GM21381 (cell line): ENCODE measurements around the gene CALML4.
"Not testable (repeated sequence)": the region's sequence is repeated elsewhere in the genome, so short reads cannot be mapped to it uniquely, and the experiment has no call there.

Experiments
- ATAC-seq: cut with Tn5 transposase; IDR thresholded peaks from one replicate; pipeline ENCODE4 v1.9.1; 2021; ENCODE audit warnings: mild to moderate bottlenecking, moderate library complexity; ENCODE audit not compliant: unreplicated experiment

Gene CALML4

GRCh38 chr15:68225442-68225841 lies 20.3 kb upstream of the CALML4 start:
- ATAC-seq = not testable (repeated sequence)

- no peak for ATAC-seq
Observed at GRCh38 chr15:68224546-68225250, 19.6 kb upstream of the CALML4 start.

- no peak for ATAC-seq
Observed at GRCh38 chr15:68224108-68224507, 19.0 kb upstream of the CALML4 start.

DNA sequence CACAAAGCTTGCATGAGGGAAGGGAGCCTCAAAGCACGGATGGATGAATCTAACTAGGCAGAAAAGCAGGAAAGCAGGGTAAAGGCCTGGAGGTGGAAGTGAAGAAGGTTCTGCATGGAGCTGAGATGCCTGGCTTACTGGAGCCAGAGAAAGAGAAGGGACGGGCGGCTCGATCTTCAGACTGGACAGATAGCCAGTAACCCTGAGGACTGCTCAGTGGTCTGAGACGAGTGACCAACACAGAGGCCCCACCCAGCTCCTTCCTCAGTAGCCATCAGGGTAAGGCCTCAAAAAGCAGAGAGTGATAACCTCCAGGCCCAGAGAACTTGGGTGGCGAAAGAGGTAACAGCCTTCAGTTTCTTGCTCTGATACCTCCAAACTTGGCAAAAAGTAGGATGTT lies 18.0 kb upstream of the CALML4 start:
- ATAC-seq = no peak

DNA sequence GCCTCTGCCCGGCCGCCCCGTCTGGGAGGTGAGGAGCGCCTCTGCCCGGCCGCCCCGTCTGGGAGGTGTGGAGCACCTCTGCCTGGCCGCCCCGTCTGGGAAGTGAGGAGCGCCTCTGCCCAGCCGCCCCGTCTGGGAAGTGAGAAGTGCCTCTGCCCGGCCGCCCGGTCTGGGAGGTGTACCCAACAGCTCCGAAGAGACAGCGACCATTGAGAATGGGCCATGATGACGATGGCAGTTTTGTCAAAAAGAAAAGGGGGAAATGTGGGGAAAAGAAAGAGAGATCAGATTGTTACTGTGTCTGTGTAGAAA lies 17.3 kb upstream of the CALML4 start:
- ATAC-seq = not testable (repeated sequence)

DNA sequence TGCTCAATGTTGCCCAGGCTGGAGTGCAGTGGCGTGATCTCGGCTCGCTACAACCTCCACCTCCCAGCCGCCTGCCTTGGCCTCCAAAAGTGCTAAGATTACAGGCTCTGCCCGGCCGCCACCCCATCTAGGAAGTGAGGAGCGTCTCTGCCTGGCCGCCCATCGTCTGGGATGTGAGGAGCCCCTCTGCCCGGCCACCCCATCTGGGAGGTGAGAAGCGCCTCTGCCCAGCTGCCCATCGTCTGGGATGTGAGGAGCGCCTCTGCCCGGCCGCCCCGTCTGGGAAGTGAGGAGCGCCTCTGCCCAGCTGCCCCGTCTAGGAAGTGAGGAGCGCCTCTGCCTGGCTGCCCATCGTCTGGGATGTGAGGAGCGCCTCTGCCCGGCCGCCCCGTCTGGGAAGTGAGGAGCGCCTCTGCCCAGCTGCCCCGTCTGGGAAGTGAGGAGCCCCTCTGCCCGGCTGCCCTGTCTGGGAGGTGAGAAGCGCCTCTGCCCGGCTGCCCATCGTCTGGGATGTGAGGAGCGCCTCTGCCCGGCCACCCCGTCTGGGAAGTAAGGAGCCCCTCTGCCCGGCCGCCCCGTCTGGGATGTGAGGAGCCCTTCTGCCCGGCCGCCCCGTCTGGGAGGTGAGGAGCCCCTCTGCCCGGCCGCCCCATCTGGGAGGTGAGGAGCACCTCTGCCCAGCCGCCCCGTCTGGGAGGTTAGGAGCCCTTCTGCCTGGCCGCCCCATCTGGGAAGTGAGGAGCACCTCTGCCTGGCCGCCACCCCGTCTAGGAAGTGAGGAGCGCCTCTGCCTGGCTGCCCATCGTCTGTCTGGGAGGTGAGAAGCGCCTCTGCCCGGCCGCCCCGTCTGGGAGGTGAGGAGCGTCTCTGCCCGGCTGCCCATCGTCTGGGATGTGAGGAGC lies 16.6 kb upstream of the CALML4 start:
- not testable (repeated sequence) for ATAC-seq

- no peak for ATAC-seq
Observed at GRCh38 chr15:68220967-68221366, 15.8 kb upstream of the CALML4 start.

- ATAC-seq = no peak
Observed at GRCh38 chr15:68220489-68220888, 15.4 kb upstream of the CALML4 start.

- no peak for ATAC-seq
Observed at GRCh38 chr15:68218847-68219798, 14.0 kb upstream of the CALML4 start.

- ATAC-seq = no peak
Observed at GRCh38 chr15:68218331-68218730, 13.2 kb upstream of the CALML4 start.

DNA sequence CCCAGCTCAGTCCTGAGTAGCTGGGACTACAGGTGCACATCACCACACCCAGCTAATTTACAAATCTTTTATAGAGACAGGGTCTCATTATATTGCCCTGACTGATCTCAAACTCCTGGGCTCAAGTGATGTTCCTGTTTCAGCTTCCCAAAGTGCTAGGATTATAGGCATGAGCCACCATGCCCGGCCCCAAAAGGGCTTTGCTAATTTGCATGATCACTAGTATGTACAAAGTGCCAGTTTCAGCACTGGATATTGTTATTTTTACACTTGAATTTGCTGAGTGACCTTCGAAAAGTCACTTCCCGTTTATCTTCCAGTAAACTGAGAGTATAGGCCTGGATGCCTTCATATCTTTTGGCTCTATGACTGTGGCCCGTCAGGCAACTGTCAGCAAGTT lies 12.2 kb upstream of the CALML4 start:
- no peak for ATAC-seq

- no peak for ATAC-seq
Observed at GRCh38 chr15:68214838-68215254, 9.7 kb upstream of the CALML4 start.

GRCh38 chr15:68213991-68214837 lies 9.1 kb upstream of the CALML4 start:
- no peak for ATAC-seq

DNA sequence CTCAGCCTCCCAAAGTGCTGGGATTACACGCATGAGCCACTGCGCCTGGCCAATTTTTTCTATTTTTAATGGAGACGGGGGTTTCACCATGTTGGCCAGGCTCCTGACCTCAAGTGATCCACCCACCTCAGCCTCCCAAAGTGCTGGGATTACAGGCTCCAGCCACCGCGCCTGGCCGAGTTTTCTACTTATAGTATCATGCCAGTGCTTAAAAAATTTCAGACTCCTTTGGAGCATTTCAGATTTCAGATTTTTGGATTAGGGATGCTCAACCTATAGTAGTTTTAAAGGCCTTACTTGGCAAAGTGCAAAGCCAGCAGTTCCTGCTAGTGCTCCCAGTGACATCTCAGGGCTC lies 8.3 kb upstream of the CALML4 start:
- not testable (repeated sequence) for ATAC-seq

DNA sequence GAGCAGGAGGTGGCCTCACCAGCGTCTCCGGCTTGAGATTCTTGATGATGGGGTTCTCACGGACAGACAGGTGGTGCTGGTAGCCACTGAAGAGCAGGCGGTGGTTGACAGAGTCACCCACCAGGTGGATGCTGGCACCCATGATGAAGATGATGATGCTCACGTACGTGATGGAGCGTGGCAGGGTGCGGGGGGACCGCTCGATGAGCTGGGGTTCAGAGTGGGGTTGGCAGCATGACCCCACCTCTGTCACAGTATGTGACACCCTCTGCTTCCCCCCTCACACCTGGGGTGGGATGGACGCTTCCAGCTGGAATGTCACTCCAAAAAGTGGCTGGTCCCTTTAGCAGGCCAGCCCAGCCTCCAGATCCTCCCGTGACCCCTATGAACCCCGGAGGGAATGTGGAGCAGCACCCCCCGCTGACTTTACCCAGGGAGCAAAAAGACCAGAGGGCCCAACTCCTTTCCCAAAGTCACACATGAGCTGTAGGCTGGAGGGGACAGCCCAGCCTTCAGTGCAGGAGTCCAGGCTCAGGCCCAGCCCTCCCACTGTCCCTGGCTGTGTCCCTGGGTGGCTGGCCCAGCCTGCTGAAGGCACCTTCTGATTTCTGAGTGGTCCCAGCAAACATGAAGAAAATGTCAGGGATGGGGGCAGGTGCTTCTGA lies 6.7 kb upstream of the CALML4 start:
- no peak for ATAC-seq

DNA sequence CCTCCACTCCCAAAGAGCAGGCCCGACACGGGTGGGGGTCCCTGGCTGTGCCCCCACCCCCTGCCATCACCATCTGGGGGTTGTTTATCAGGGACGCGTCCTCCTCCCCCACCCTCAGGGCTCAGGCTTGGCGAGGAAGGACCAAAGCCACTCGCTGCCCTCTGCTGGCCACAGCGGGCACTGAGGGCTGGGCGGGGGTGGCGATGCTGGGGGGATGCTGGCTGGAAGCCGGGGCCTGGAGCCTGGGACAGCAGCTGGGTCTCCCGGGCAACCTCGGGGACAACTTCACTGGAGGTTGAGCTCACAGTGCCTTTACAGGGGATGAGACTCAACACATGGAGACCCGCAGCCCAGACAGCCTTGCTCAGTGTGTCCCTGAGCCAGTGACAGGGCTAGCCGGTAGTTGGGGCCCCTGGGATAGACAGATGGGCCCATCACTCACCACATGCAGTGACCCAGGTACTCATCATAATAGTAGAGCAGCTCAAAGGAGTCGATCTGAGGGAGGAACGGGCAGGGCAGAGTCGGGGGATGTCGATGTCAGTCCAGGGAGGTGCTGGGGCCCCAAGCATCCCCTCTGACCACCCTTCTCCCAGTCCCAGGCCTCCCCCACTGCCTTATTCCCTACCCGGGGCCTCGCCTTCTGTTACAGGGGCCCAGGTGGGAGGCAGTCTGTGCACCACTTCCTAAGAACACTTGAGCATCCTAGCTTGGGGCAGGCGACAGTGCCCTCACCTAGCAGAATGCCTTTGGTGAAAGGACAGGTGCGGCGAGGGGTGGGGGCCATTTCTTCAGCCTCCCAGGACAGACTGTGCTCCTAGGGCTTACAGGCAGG lies 5.9 kb upstream of the CALML4 start:
- no peak for ATAC-seq

DNA sequence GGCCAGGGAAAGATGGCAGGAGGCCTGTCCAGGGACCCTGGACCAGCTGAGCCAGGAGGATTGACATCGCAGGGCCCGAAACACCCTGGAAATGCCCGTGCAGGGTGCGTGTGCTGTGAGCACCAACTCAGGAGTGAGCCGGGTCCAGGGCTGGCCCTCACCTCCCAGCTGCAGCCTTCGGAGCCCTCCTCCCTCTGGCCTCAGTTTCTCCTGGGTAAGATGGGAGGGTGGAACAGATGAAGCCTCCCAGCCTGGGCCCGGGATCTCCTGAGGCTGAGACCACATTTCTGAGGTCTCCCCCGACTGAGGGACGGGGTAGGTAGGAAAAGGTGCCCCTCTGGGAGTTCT lies 5.3 kb upstream of the CALML4 start:
- no peak for ATAC-seq

GRCh38 chr15:68209735-68210408 lies 4.7 kb upstream of the CALML4 start:
- no peak for ATAC-seq

DNA sequence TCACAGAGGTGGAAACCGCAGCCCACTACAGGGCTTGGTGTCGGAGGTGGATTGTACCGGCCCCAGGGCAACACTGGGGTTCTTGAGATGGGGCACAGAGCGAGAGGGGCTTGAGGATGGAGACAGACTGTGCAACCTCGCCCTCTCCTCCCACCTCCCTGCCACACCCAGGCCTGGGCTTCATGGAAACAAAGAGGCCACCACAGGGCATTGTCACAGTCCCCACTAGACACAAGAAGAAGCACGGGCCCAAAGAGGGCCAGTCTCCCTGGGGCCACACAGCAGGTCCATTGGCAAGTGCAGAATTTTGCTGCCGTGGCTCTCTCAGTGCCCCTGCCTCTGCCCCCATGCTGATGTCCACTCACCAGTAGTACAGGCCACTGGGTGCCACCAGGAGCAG lies 4.1 kb upstream of the CALML4 start:
- no peak for ATAC-seq
